Neural cell (in vitro differentiated cells): Measurements from ENCODE around the gene GAS1. TPM values are rescaled to one million over a fixed set of nuclear protein-coding genes. Genes with fewer than 3 reads are reported as not detected.

Experiments
- H2AFZ ChIP-seq: fragments of 200-600, 300-800 bp; sonication (generic), shearing (Covaris generic); 2 replicates; pipeline ENCODE4 v1.6.0; 2014; ENCODE audit warnings: low read depth, mild to moderate bottlenecking, antibody characterized with exemption, low read length, moderate library complexity
- H3F3A ChIP-seq: fragments of 200-600 bp; shearing (Covaris generic); 2 replicates; pipeline ENCODE4 v1.6.1; 2016; ENCODE audit warnings: mild to moderate bottlenecking, moderate library complexity, mixed read lengths, antibody characterized with exemption, low read length; ENCODE audit not compliant: insufficient read depth, poor library complexity, severe bottlenecking
- H3K27ac ChIP-seq: fragments of 200-600, 300-800 bp; sonication (generic), shearing (Covaris generic); 2 replicates; pipeline ENCODE4 v1.5.1; 2014; ENCODE audit warnings: mild to moderate bottlenecking, low read length, moderate library complexity
- H3K27me3 ChIP-seq: fragments of 300-800, 200-600 bp; sonication (generic), shearing (Covaris generic); 2 replicates; pipeline ENCODE4 v1.6.0; 2014; ENCODE audit warnings: mild to moderate bottlenecking, low read depth, low read length, moderate library complexity; ENCODE audit not compliant: insufficient read depth
- H3K36me3 ChIP-seq: fragments of 300-800, 200-600 bp; sonication (generic), shearing (Covaris generic); 2 replicates; pipeline ENCODE4 v1.5.1; 2014; ENCODE audit warnings: mild to moderate bottlenecking, antibody characterized with exemption, low read length, moderate library complexity; ENCODE audit not compliant: insufficient read depth
- H3K4me2 ChIP-seq: fragments of 300-800, 200-600 bp; sonication (generic), shearing (Covaris generic); 2 replicates; pipeline ENCODE4 v1.6.0; 2014; ENCODE audit warnings: mild to moderate bottlenecking, low read length
- H3K4me3 ChIP-seq: fragments of 300-800, 200-600 bp; sonication (generic), shearing (Covaris generic); 2 replicates; pipeline ENCODE4 v1.5.1; 2014; ENCODE audit warnings: mild to moderate bottlenecking, low read length, moderate library complexity
- H3K79me2 ChIP-seq: fragments of 200-600 bp; shearing (Covaris generic); replicated peaks from 2 replicates; pipeline ENCODE4 v1.6.0; 2014; ENCODE audit warnings: mild to moderate bottlenecking, low read length, moderate library complexity; ENCODE audit not compliant: insufficient read depth
- H3K9ac ChIP-seq: fragments of 300-800, 200-600 bp; sonication (generic), shearing (Covaris generic); 2 replicates; pipeline ENCODE4 v1.6.1; 2016; ENCODE audit warnings: mild to moderate bottlenecking, low read length, mixed read lengths
- H3K9me2 ChIP-seq: fragments of 200-600 bp; shearing (Covaris generic); 2 replicates; pipeline ENCODE4 v1.6.1; 2016; ENCODE audit warnings: mild to moderate bottlenecking, low read length, mixed read lengths; ENCODE audit not compliant: insufficient read depth
- H3K9me3 ChIP-seq: fragments of 200-600, 300-800 bp; sonication (generic), shearing (Covaris generic); 2 replicates; pipeline ENCODE4 v1.6.1; 2016; ENCODE audit warnings: mild to moderate bottlenecking, mixed run types, low read length, moderate library complexity, mixed read lengths
- H4K20me1 ChIP-seq: fragments of 200-600 bp; shearing (Covaris generic); 2 replicates; pipeline ENCODE4 v1.6.1; 2016; ENCODE audit warnings: mild to moderate bottlenecking, mixed run types; ENCODE audit not compliant: insufficient read depth
- EP300 ChIP-seq: fragments of 450-650 bp; conservative IDR thresholded peaks from 2 replicates; pipeline ENCODE4 v1.6.1; 2014; ENCODE audit warnings: antibody characterized with exemption, mild to moderate bottlenecking, moderate library complexity; ENCODE audit not compliant: poor library complexity, severe bottlenecking
- EZH2 ChIP-seq: fragments of 200-600, 300-800 bp; shearing (Covaris generic), sonication (generic); IDR thresholded peaks from 2 replicates; pipeline ENCODE4 v1.6.1; 2014; ENCODE audit warnings: antibody characterized with exemption, low read length, borderline replicate concordance, mild to moderate bottlenecking; ENCODE audit not compliant: insufficient read depth, poor library complexity, severe bottlenecking
- MXI1 ChIP-seq: fragments of 450-650 bp; conservative IDR thresholded peaks from 2 replicates; pipeline ENCODE4 v1.6.1; 2014; ENCODE audit warnings: antibody characterized with exemption, mild to moderate bottlenecking; ENCODE audit not compliant: poor library complexity, severe bottlenecking
- POLR2AphosphoS5 ChIP-seq: IDR thresholded peaks from 2 replicates; pipeline ENCODE4 v1.6.1; 2012
- RAD21 ChIP-seq: fragments of 450-650 bp; conservative IDR thresholded peaks from 2 replicates; pipeline ENCODE4 v1.6.1; 2014; ENCODE audit warnings: antibody characterized with exemption, mild to moderate bottlenecking, moderate library complexity
- SMC3 ChIP-seq: fragments of 450-650 bp; conservative IDR thresholded peaks from 2 replicates; pipeline ENCODE4 v1.6.1; 2014; ENCODE audit warnings: antibody characterized with exemption, mild to moderate bottlenecking, moderate library complexity; ENCODE audit not compliant: poor library complexity
- TAF1 ChIP-seq: IDR thresholded peaks from 2 replicates; pipeline ENCODE4 v1.6.1; 2012; ENCODE audit warnings: low read depth
- polyA plus RNA-seq: library from polyadenylated mRNA; depleted of rRNA; stranded (reverse); fragments of >200 nt; gene quantifications from 2 replicates; pipeline ENCODE4 v1.2.3, GENCODE V29; 2014
- TF ChIP-seq, protein P1 (sequence below): fragments of 450-650 bp; IDR thresholded peaks from 2 replicates; pipeline ENCODE4 v1.5.1; 2014; ENCODE audit warnings: antibody characterized with exemption, mild to moderate bottlenecking, moderate library complexity; ENCODE audit not compliant: poor library complexity, severe bottlenecking
- TF ChIP-seq, protein P2 (sequence below): IDR thresholded peaks from 2 replicates; pipeline ENCODE4 v1.6.1; 2012; ENCODE audit warnings: borderline replicate concordance

GAS1 gene
- polyA plus RNA-seq, 1 donor from 2014 or later, result 1.4 TPM

DNA sequence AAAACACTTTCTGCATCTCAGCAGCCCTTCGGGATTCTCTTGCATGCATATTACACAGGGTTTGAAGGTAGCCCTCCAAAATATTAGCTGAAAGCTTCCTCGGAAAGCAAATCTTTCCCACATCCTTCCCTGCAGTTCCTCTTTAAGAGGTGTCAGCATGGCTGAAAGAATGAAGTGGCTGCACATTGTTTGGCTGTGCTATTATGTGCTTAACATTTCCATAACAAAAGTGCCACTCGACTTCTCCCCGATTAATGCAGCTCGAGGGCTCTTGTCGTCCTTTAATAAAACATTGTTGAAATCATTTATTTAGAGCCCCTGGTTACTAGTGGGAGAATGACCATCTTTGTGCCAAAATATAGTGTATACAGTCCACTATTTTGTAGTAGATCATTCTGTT, 6.5 kb downstream of the GAS1 start:
- TF ChIP-seq EZH2, result no peak
- peak; percentile 29 for TF ChIP-seq MXI1
- peak overlapping the region; percentile 43 for H3K4me3 ChIP-seq
- H3K9me2 ChIP-seq, result no peaks in the 10 kb centered on the region
- H3K4me2 ChIP-seq, result peak overlapping the region; percentile 20
- H3K79me2 ChIP-seq, result peaks cover 18% of the 10 kb centered on the region
- no peak overlapping the region for H2AFZ ChIP-seq
- H4K20me1 ChIP-seq, result no peaks in the 10 kb centered on the region
- H3K27me3 ChIP-seq, result no peaks in the 10 kb centered on the region
- H3K36me3 ChIP-seq, result no peaks in the 10 kb centered on the region
- peak overlapping the region; percentile 7 for H3K27ac ChIP-seq
- H3K9ac ChIP-seq, result no peak overlapping the region
- H3F3A ChIP-seq, result no peaks in the 10 kb centered on the region
- H3K9me3 ChIP-seq, result no peaks in the 10 kb centered on the region

DNA sequence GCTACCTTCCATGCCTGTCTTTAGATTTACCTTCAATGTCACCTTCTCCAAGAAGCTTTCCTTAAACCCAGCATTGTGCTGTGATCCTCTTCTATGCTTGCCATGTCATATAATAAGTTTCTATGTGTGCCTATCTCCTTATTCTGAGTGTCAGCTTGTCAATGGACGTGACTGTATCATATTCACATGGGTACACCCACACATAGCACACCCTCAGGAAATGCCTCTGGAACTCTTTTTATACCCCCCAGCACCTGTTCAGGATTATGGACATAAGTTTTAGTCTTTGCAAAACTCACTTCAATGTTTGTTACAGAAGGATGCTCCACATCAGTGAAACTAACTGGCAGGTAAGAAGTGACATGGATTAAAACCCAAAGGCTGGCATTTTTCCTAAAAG, 7.4 kb downstream of the GAS1 start:
- no peaks in the 10 kb centered on the region for H3K36me3 ChIP-seq
- H3F3A ChIP-seq, result no peaks in the 10 kb centered on the region
- TF ChIP-seq RAD21, result no peak
- TF ChIP-seq, protein P1, sequence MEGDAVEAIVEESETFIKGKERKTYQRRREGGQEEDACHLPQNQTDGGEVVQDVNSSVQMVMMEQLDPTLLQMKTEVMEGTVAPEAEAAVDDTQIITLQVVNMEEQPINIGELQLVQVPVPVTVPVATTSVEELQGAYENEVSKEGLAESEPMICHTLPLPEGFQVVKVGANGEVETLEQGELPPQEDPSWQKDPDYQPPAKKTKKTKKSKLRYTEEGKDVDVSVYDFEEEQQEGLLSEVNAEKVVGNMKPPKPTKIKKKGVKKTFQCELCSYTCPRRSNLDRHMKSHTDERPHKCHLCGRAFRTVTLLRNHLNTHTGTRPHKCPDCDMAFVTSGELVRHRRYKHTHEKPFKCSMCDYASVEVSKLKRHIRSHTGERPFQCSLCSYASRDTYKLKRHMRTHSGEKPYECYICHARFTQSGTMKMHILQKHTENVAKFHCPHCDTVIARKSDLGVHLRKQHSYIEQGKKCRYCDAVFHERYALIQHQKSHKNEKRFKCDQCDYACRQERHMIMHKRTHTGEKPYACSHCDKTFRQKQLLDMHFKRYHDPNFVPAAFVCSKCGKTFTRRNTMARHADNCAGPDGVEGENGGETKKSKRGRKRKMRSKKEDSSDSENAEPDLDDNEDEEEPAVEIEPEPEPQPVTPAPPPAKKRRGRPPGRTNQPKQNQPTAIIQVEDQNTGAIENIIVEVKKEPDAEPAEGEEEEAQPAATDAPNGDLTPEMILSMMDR, result no peak
- TF ChIP-seq MXI1, result no peak
- TF ChIP-seq EZH2, result no peak
- TF ChIP-seq EP300, result no peak
- no peak for TF ChIP-seq POLR2AphosphoS5
- TF ChIP-seq SMC3, result no peak
- TF ChIP-seq, protein P2, sequence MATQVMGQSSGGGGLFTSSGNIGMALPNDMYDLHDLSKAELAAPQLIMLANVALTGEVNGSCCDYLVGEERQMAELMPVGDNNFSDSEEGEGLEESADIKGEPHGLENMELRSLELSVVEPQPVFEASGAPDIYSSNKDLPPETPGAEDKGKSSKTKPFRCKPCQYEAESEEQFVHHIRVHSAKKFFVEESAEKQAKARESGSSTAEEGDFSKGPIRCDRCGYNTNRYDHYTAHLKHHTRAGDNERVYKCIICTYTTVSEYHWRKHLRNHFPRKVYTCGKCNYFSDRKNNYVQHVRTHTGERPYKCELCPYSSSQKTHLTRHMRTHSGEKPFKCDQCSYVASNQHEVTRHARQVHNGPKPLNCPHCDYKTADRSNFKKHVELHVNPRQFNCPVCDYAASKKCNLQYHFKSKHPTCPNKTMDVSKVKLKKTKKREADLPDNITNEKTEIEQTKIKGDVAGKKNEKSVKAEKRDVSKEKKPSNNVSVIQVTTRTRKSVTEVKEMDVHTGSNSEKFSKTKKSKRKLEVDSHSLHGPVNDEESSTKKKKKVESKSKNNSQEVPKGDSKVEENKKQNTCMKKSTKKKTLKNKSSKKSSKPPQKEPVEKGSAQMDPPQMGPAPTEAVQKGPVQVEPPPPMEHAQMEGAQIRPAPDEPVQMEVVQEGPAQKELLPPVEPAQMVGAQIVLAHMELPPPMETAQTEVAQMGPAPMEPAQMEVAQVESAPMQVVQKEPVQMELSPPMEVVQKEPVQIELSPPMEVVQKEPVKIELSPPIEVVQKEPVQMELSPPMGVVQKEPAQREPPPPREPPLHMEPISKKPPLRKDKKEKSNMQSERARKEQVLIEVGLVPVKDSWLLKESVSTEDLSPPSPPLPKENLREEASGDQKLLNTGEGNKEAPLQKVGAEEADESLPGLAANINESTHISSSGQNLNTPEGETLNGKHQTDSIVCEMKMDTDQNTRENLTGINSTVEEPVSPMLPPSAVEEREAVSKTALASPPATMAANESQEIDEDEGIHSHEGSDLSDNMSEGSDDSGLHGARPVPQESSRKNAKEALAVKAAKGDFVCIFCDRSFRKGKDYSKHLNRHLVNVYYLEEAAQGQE, result no peak
- no peak for TF ChIP-seq TAF1
- H2AFZ ChIP-seq, result no peak overlapping the region
- H3K79me2 ChIP-seq, result peaks cover 13% of the 10 kb centered on the region
- H3K4me3 ChIP-seq, result no peak overlapping the region
- no peaks in the 10 kb centered on the region for H3K27me3 ChIP-seq
- H3K9ac ChIP-seq, result no peak overlapping the region
- H3K4me2 ChIP-seq, result no peak overlapping the region
- no peaks in the 10 kb centered on the region for H3K9me3 ChIP-seq
- no peaks in the 10 kb centered on the region for H4K20me1 ChIP-seq
- H3K27ac ChIP-seq, result no peak overlapping the region
- no peaks in the 10 kb centered on the region for H3K9me2 ChIP-seq

DNA sequence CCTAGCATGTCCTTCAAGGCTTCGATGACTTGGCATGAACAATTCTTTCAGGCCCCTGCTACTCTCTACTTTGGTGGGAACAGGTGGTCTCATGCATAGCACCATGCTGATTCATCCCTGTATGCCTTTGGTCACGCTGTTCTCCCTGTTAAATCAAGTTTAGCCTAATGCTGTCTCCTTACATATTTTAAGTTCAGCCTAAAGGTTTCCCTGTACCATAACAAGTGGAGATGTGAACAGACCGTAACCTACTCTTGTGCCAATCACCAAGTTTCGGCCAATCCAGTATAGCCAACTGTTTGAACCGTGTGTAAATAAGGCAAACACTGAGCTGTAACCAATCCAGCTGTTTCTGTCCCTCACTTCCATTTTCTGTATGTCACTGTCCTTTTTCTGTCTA, 8.0 kb downstream of the GAS1 start:
- Histone ChIP-seq H3F3A (no peaks in the 10 kb centered on the region), H3K27ac (no peak overlapping the region), H3K4me3 (no peak overlapping the region), H2AFZ (no peak overlapping the region), H3K36me3 (no peaks in the 10 kb centered on the region), H3K27me3 (no peaks in the 10 kb centered on the region), H4K20me1 (no peaks in the 10 kb centered on the region), H3K9me3 (no peaks in the 10 kb centered on the region), H3K9ac (no peak overlapping the region), H3K4me2 (no peak overlapping the region), H3K79me2 (peaks cover 7% of the 10 kb centered on the region), H3K9me2 (no peaks in the 10 kb centered on the region)
- TF ChIP-seq POLR2AphosphoS5, result no peak
- TF ChIP-seq TAF1, result no peak
- TF ChIP-seq RAD21, result no peak
- no peak for TF ChIP-seq EZH2
- TF ChIP-seq, protein P1, result no peak
- TF ChIP-seq EP300, result no peak
- TF ChIP-seq MXI1, result no peak
- TF ChIP-seq, protein P2, result no peak
- no peak for TF ChIP-seq SMC3
